GM21526 (cell line): Measurements from ENCODE around the gene TTC9B.

ENCODE experiments used
- ATAC-seq: cut with Tn5 transposase; IDR thresholded peaks from one replicate; pipeline ENCODE4 v1.9.1; 2021; ENCODE audit warnings: moderate library complexity; ENCODE audit not compliant: unreplicated experiment, low FRiP score

TTC9B gene

GRCh38 chr19:40249201-40249600, 31.0 kb upstream of the TTC9B start:
- no peak for ATAC-seq

GRCh38 chr19:40247735-40248262, 29.6 kb upstream of the TTC9B start:
- no peak for ATAC-seq

DNA sequence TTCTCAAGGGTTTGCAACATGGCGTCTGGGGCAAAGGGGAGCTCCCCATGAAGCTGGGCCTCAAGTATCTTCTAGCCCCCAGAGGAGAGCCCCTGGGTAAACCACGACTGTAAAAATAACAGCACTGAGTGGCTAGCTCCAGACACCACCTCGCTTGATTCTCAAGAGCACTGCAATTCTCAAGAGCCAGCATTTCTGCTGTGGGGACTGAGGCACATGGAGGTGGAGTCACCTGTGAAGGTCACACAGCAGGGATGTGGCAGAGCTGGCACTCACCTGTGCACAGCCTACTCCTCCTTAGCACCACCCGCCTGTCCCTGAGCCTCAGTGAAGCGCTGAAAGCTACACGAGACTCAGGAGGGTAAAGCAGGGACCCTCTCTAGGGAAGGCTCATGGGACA, 29.0 kb upstream of the TTC9B start:
- no peak for ATAC-seq

- ATAC-seq: no peak
Observed at GRCh38 chr19:40246292-40247073, 28.3 kb upstream of the TTC9B start.

DNA sequence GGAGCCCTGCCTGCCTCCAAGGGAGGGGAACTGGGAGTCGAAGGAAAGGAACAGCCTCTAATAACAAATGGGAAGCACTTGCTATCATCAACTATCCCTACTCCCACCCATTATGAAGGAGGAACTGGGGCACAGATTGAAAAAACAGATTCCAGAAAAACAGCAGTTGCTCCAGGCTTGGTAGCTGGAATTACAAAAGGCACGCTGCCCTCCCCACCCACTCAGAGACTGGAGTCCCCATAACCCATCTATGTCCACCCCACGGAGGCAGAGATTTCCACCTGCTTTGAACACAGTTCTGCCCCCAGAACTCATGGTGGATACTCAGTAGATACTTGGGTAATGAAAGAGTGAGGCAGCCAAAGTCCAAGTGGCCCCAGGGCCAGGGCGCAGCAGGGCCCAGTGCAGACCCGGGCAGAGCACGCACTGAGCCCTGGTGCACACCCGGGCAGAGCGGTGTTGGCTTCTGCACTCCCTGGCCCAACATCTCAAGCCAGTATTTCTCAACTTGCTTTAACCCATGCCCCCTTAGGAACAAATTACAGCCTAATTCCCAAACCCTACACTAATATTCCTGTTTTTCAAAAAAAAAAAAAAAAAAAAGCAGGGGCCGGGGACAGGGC, 27.4 kb upstream of the TTC9B start:
- no peak for ATAC-seq

- ATAC-seq: no peak
Observed at GRCh38 chr19:40244579-40245317, 26.6 kb upstream of the TTC9B start.

DNA sequence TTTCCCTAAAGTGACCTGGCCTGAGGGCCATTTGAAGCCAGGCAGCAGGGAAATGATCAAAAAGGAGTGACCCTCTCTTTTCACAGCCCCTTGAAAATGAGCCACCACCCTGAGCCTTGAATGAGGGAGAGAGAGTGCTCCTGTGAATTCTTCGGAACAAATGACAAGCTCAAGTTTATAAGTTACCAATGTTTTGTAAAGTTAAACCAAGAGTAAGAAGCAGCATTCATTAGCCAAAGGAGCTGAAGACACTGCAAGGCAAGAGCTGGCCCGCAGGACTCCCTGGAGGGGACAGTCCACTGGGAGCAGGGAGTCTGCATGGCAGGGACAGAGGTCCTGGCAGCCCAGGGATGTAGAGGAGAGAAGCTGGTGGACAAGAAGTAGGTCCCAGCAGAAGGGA, 25.0 kb upstream of the TTC9B start:
- ATAC-seq: no peak

- ATAC-seq: no peak
Observed at GRCh38 chr19:40242480-40242879, 24.3 kb upstream of the TTC9B start.

DNA sequence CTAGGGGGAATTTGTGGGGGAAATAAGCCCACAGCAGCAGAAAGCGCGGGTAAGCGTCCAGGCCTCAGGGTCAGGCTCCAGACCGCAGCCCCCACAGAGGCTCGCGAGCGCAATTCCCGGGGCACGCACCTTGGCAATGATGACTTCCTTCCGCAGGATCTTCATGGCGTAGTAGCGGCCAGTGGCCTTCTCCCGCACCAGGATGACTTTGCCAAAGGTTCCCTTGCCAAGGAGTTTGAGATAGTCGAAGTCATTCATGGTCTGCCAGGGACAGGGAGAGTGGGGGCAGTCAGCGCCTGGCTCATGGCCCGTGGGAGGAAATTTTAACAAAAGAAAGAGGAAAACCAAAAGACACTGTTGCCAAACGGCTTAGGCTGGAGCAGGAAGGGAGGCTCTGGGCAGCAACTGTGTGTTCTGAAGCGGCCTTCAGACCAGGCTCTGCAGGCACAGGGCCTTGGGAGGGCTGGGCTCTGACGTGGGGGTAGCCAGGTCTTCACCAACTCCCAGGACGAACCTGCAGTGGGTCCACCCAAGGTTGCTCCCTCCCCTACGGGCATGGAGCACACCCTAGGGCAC, 23.7 kb upstream of the TTC9B start:
- no peak for ATAC-seq

GRCh38 chr19:40241125-40241808, 23.1 kb upstream of the TTC9B start:
- ATAC-seq: no peak

DNA sequence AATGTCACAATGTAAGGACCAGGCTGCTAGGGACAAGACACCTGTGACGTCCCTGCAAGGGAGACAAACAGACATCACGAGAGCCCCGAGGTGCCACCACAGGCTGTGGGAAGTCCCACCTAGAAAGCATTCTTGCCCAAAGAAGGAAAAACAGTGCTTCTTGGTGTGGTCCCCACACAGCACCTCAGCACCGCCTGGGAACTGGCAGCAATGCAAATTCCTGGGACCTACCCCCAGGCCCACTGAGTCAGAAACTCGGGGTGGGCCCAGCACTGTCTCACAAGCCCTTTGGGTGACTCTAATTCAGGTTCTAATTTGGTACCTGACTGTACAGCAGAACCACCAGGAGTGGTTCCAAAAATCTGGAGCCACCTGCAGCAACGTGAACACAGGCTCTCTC, 22.1 kb upstream of the TTC9B start:
- ATAC-seq: no peak

GRCh38 chr19:40239415-40240226, 21.4 kb upstream of the TTC9B start:
- no peak for ATAC-seq

GRCh38 chr19:40238775-40239174, 20.6 kb upstream of the TTC9B start:
- no peak for ATAC-seq

- ATAC-seq: no peak
Observed at GRCh38 chr19:40237791-40238190, 19.6 kb upstream of the TTC9B start.

DNA sequence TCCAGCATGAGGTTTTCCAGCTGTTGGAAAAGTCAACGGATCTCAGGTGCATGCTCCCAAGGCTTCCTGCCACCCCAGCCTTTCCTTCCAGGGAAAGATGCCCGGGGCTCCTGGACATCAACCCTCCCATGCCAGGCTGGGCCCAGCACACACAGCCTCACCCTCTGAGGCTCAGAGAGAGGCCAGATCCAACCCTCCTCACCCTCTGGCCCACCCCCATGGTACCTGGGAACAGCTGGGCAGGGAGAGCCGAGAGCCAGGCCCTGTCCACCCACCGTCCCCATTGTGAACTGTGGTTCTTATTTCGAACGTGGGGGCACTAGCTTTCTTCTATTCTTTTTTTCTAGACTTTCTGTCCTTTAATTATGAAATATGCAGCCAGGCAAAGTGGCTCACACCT, 18.2 kb upstream of the TTC9B start:
- no peak for ATAC-seq

DNA sequence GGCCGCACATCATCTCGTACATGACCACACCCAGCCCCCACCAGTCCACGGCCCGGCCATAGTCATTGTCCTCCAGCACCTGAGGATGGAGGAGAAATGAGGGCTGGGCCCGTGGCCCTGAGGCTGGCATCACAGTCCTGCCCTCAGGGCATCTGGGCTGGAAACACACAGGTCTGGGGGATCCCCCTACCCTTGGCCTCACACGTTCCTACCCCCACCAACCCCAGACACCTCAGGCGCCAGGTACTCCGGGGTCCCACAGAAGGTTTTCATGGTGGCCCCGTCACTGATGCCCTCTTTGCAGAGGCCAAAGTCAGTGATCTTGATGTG, 17.8 kb upstream of the TTC9B start:
- ATAC-seq: no peak

GRCh38 chr19:40235238-40236025, 17.2 kb upstream of the TTC9B start:
- ATAC-seq: no peak

DNA sequence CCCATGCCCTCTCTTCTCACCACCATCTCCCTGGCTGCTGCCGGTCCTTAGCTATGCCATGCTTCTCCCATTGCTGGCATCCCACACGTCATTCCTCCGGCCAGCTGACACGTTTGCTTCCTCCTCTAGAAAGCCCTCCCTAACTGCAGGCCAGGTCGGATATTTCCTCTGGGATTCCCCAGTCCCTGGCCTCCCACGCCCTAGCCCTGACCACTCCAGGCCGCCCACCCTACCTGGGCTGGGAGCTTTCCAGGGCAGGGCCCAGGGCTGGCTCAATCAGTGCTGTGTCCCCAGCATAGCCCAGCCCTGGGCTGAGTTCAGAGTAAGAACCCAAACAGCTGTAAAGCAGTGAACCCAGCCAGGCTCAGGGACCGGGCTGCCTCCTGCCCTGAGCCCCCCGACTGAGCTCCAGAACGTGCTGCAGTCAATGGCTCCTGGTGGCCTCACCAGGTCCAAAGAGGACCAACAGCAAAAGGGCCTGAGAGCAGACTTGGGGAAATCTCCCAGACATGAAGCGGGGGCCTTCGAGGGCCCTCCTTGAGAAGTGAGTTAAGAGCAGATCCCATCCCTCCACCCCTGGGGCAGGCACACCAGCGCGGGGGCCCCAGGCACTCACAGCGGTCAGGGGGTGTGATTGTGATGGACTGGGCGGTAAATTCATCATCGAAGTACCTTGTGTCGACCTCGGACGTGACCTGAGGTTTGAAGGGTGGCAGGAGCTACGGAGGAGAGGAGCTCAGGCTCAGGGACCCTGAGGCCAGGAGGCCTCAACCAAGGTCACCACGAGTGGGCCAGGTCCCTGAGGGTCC, 16.4 kb upstream of the TTC9B start:
- ATAC-seq: no peak
